Activated CD8-positive, alpha-beta memory T cell treated with anti-CD3 and anti-CD28 coated beads, Interleukin-2, amount 50 U/mL, for 1 hour (primary cell): ENCODE results near the gene FAM83F.

ENCODE experiments used
- DNase-seq: peaks from one replicate; pipeline ENCODE4 v3.0.0-alpha.2; 2020; ENCODE audit errors: extremely low read depth

Gene FAM83F

DNA sequence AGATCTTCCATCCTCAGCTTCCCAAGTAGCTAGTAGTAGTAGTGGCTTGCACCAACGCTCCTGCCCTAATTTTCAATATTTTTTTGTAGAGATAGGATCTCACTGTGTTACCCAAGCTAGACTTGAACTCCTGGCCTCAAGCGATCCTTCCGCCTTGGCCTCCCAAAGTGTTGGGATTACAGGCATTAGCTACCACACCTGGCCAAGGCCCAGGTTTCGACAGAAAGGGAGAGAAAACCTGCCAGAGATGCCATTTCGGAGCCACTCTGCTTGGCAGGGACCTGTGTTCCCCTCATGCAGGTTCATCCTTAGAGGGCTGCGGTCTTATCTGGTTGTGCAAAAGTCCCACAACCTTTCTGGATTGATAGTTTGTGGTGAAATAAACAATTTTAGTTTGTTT, 41.4 kb downstream of the FAM83F start:
- DNase-seq: no peak

DNA sequence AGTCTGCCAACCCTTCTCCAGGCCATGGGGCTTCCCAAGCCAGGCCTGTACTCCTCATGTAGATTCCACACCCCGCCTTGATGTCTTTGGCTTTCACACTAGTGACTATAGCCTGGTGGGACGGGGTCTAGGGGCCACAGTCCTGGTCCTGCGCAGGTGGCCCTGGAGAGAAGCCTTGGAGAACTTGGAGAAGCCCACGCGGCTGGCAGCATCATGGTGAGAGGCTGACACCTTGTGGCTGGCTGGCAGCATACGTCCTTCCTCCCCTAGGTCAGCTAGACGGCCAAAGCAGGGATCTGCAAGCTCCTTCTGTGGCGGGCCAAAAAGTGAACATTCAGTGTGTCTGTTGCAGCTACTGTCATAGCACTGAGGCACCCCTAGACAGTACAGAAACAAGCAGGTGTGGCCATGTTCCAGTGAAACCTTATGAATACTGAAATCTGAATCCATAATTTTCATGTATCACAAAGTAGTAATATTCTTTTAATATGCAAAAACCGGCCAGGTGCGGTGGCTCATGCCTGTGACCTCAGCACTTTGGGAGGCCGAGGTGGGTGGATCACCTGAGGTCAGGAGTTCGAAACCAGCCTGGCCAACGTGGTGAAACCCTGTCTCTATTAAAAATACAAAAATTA, 42.0 kb downstream of the FAM83F start:
- no peak for DNase-seq

DNA sequence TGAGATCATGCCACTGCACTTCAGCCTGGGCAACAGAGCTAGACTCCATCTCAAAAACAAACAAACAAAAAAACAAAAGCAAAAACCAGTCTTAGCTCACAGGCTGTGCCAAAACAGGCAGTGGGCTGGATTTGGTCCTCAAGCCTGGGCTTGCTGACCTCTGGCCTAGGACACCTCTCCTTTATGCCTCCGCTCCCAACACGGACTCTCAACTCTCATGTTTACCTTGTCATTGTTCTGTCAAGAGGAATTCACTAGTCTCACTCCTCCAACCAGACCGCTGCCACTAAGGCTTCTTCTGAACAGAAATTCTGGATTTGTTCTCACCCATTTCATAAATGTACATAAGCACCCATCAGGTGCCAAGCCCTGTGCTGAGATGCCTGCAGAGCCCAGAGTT, 42.6 kb downstream of the FAM83F start:
- DNase-seq: no peak

- DNase-seq: no peak
Observed at GRCh38 chr22:40039482-40040115, 44.8 kb downstream of the FAM83F start.

DNA sequence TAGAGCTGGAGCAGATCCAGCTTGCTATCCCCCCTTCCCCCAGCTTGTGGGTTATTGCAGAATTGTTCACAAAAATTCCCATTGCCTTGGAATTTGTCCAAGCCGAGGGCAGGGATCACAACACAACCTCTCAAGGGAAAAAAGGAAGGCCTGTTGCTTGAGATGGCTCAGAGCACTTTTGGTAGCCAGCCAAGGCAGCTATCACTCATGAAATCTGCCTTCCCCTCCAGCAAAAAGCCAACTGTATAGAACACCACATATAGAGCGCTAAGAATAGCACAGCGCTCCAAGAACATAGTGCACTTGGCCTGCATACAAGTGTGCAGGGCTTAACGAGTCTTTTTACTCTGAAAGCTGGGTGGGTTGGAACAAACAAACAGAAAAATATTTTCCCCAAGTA, 46.2 kb downstream of the FAM83F start:
- DNase-seq: no peak

GRCh38 chr22:40041366-40042137, 46.8 kb downstream of the FAM83F start:
- DNase-seq: no peak

DNA sequence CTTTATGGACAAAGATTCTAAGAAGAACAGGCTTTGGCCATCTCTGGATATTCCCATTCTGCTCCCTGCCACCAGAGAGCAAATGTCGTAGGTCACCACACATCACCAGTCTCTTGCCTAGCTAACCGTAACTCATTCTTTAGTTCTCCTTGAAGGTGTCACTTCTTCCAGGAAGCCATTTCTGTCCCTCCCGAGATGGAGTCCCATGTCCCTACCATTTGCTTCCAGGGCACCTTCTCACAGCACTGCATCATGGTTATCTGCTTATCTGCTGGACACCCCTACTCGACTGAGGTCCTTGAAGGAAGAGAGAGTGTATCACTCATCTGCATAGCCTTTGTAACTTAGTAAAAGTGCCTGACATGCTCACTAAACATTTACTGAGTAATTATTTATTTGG, 47.6 kb downstream of the FAM83F start:
- DNase-seq: no peak

DNA sequence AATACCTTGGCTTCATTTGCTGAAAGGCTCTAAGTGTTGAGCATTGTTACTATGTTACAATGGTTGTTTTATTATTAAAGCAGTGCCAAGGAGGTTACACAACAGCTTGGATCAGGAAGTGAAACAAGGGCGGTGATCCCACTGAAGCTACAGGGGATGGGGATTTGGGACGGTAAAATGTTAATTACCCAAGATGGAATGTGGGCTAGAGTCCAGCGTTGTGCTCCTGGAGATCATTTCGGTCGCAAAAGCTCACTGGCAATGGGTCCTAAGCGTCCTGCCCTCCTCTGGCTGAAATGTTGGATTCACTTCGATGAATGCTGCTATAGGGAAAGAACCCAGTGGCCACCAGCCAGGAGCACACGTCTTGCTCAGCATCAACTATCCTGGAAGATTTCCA, 48.3 kb downstream of the FAM83F start:
- DNase-seq: no peak

DNA sequence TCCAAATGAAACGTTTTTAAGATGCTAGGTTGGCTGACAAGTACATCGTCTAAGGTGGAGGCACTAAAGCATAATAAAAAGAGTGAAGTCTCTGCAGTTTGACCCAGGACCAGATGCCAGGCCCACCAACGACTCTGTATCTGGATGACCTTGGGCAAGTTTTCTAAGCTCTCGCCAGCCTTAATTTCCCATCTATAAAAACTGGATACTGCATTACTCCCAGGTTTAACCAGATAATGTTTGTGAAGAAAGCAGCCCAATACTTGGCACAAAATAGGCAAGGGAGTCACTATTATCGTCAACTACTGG, 49.0 kb downstream of the FAM83F start:
- no peak for DNase-seq

GRCh38 chr22:40044102-40044869, 49.5 kb downstream of the FAM83F start:
- DNase-seq: peak; percentile 97

- DNase-seq: peak; percentile 27
Observed at GRCh38 chr22:40044870-40045834, 50.4 kb downstream of the FAM83F start.

- no peak for DNase-seq
Observed at GRCh38 chr22:40046126-40046525, 51.4 kb downstream of the FAM83F start.

GRCh38 chr22:40050258-40050657, 55.5 kb downstream of the FAM83F start:
- no peak for DNase-seq

- DNase-seq: no peak
Observed at GRCh38 chr22:40051322-40051721, 56.6 kb downstream of the FAM83F start.

DNA sequence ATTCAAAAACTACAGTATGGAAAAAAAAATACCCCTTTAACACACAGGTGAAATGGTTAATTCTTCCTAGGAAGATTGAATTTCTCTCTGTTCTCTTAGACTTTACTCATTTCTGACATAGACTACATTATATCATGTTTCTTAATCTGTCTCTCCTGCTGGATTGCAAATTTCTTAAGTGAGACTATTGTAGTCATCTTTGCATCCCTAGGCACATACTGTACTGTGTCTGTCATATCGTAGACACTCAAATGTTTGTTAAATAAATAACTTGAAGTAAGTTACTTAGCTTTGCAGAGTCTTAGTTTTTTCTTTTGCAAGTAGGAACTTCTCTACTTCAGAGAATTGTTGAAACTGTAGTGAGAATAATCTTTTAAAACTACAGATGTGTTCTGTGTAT, 58.7 kb downstream of the FAM83F start:
- DNase-seq: no peak

DNA sequence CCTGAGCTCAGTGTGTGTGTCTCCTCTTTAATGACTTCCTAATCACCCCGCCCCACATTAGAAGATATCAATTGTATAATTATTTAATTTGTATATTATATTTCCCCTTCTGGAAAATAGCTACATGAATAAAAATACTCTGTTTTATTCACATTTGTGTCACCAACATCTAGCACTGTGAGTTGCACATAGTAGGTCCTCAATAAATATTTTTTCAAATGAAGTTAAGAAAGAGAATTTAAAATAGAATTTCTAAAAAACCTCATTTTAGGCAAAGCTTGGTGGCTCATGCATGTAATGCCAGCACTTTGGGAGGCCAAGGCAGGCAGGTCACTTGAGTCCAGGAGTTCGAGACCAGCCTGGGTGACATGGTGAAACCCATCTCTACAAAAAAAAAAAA, 59.7 kb downstream of the FAM83F start:
- DNase-seq: no peak

DNA sequence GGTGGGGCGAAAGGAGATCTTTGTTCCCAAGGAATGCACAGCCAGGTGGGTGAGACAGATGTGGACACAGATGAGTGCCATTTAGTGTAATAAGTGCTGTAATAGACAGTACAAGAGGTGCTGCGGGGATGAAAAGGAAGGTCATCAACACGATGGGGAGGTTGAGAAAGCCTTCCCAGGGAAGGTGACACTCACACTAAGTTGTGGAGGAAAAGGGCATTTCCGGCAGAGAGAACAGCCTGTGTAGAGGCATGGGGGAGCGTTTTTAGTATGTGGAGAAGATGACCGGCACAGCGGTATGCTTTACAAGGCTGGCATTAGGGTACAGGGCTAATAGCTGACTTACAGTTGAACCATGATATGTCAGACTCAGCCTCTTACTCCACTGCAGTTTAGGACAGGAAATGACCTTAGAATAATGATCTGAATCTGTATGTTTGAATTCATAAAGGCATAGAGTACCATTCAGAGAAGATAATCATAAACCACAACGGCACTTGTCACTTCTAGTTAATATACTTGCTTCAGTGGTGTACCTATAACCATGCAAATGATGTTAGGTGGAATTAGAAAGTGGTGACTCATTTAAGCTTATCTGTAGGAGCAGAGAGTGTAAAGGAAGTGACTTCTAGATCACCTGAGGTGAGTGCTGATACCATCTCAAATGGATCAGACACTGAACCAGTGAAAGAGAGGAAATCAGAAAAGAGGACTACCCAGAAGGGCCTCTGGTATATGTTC, 60.6 kb downstream of the FAM83F start:
- DNase-seq: no peak

- no peak for DNase-seq
Observed at GRCh38 chr22:40056154-40056553, 61.4 kb downstream of the FAM83F start.

GRCh38 chr22:40056559-40056958, 61.8 kb downstream of the FAM83F start:
- no peak for DNase-seq

DNA sequence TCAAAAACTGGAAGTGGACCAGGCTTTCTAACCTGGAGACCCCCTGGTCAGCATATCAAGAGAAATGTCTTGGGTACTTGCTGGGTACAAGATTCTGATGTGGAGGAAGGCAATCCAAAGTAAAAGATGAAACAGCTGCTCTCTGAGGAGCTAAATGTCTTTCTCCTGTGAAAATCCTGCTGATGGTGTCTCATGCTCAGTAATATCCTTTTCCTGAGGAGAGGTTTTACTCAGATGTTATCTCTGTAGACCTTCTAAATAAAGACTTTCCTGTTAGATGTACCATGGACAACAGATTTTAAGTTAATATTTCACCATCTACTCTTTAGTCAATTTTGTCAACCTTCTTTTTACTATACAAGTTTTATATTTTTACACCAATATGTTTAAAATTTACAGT, 62.9 kb downstream of the FAM83F start:
- no peak for DNase-seq

- DNase-seq: no peak
Observed at GRCh38 chr22:40058265-40058664, 63.5 kb downstream of the FAM83F start.
